GM20000 (cell line): ENCODE data around the gene TXNDC17.
"Not testable (repeated sequence)": the region's sequence is repeated elsewhere in the genome, so short reads cannot be mapped to it uniquely, and the experiment has no call there.

Source experiments
- DNase-seq: peaks from one replicate; pipeline ENCODE4 v3.0.0; 2012; ENCODE audit warnings: low spot score
- CTCF ChIP-seq: IDR thresholded peaks from 2 replicates; pipeline ENCODE4 v1.5.1; 2012; ENCODE audit warnings: mild to moderate bottlenecking, control low read depth; ENCODE audit errors: extremely low read depth, missing control alignments

The TXNDC17 gene

DNA sequence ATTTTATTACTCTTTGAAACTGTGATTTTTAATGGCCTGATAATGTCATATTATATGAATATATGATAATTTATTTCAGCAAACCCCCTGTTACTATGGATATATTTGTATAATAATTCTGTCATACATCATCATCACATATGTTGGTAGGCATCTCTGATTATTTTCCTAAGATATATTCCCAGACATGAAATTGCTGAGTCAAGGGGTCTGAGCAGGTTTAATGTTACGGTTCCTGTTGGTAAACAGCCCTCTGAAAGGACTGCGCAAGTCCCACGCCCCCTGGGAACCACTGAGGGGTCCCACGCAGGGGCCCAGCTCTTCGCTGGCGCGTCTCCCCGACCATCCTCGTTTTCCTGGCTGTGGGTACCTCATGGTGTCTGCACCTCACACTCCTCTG, 48.1 kb downstream of the TXNDC17 start:
- DNase-seq = no peak
- TF ChIP-seq CTCF = no peak

GRCh38 chr17:6690641-6691040, 49.8 kb downstream of the TXNDC17 start:
- no peak for DNase-seq
- TF ChIP-seq CTCF = no peak

DNA sequence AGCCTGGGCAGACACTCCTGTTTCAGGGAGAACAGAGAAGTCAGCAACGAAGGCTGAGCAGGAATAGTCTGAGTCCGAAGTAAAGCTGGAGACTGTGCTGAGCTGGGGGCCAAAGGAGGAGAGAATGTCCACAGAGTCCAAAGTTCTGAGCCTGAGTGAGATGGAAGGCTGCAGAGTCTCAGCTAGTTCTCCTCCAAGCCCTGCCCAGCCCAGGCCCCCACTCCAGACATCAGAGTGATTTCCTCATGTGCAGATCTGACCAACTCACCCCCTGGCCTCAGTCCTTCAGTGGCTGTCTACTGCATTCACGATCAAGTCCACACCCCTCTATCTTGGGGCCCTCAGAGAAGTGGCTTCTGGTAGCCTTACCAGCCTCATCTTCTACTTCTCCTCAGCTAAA, 50.7 kb downstream of the TXNDC17 start:
- TF ChIP-seq CTCF = no peak
- no peak for DNase-seq

GRCh38 chr17:6691958-6692357, 51.1 kb downstream of the TXNDC17 start:
- DNase-seq = not testable (repeated sequence)
